Body of pancreas (tissue), 4 donors: ENCODE data around the gene TMBIM1.

ENCODE experiments used
- POLR2A ChIP-seq, 3 donors: fragments of 450-650 bp; IDR thresholded peaks; one replicate each; pipeline ENCODE4 v1.6.1; 2016; ENCODE audit warnings: antibody characterized with exemption in 3 of 3, mild to moderate bottlenecking in 2 of 3
- TF ChIP-seq, protein P1 (sequence below), 7 experiments: fragments of 450-650 bp in 4 of 7; fragments of 200-600 bp in 3 of 7; sonication (generic) in 3 of 7; IDR thresholded peaks; one replicate each; pipeline ENCODE4 v1.5.1; 2016 to 2019; ENCODE audit warnings: antibody characterized with exemption in 7 of 7

DNA sequence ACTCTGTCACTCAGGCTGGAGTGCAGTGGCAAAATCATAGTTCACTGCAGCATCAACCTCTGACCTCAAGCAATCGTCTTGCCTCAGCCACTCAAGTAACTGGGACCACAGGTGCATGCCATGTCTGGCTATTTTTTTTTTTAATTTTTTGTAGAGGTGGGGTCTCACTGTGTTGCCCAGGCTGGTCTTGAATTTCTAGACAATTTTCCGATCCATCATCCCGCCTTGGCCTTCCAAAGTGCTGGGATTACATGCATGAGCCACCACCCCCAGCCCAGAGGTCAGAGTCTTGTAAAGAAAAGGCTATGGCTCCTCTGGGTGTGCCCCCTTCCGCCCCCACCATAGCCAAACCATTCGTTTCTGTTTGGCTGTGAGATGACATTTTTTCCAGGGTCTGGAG is 13.1 kb upstream of the TMBIM1 start:
- TF ChIP-seq, protein P1, sequence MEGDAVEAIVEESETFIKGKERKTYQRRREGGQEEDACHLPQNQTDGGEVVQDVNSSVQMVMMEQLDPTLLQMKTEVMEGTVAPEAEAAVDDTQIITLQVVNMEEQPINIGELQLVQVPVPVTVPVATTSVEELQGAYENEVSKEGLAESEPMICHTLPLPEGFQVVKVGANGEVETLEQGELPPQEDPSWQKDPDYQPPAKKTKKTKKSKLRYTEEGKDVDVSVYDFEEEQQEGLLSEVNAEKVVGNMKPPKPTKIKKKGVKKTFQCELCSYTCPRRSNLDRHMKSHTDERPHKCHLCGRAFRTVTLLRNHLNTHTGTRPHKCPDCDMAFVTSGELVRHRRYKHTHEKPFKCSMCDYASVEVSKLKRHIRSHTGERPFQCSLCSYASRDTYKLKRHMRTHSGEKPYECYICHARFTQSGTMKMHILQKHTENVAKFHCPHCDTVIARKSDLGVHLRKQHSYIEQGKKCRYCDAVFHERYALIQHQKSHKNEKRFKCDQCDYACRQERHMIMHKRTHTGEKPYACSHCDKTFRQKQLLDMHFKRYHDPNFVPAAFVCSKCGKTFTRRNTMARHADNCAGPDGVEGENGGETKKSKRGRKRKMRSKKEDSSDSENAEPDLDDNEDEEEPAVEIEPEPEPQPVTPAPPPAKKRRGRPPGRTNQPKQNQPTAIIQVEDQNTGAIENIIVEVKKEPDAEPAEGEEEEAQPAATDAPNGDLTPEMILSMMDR (IDR thresholded peaks at IDR 0.05): no peak
- no peak for TF ChIP-seq POLR2A (IDR thresholded peaks at IDR 0.05)
